ENCODE results near the gene PRR35. TPM values are rescaled to one million over a fixed set of nuclear protein-coding genes. Genes with fewer than 3 reads are reported as not detected.

PRR35 gene
- total and polyA plus RNA-seq, 2 donors (not counting 3 experiments of a cell fraction or from before 2014, with no cell fraction given): not detected

DNA sequence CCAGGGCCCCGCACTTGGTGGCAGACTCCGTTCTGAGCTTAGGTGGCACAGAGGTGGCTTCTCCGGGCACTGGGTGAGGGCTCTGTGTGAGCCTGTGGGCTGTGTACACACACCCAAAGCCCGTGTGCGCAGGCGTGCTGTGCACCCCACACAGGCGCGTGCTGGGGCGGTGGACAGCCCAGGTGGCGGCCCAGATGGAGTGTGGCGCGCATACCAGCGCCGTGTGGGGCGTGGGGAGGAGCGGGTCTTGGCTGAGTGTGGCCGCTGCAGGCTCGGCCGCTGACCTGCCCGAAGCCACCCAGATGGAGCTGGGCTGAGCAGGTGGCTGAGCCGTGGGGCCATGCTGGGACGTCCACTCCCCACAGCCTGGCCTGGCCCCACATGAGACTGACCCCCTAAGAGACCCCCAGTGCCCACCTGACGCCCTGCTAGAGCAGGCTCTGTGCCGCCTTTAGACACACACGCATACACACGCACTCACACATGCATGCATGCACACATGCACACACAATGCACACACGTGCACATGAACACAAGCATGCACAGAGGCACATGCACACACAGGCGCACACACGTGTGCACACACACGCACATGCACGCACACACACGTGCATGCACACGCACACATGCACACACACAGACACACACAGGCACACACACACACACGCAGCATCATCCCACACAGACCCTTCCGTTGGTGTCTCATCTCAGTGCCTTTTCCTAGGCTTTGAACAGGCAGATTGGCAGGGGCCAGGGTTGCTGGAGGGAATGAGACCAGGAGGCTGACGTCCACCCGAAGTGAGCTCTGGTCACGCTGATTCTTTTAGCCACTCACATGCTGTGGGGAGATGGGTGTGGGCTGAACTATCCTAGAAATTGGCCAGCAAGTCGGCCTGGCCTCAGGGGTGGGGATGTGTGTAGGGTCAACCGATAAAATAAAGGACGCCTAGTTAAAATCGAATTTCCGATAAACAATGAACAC lies 2.1 kb downstream of the PRR35 start:
- Histone ChIP-seq H3K4me1 (ENCODE audit: control insufficient read depth, extremely low read depth, insufficient read depth, low read length) (peaks cover 12% of the 10 kb centered on the region), H3K4me2 (ENCODE audit: insufficient read depth, low read length) (no peak overlapping the region), H3K27ac (ENCODE audit: insufficient read depth, low read depth, low read length) (no peak overlapping the region), H3K9me1 (replicated peaks; ENCODE audit: control insufficient read depth, extremely low read depth, insufficient read depth, low read length) (no peaks in the 10 kb centered on the region), H3K36me3 (ENCODE audit: control insufficient read depth in 2 of 2, extremely low read depth in 1 of 2, insufficient read depth in 2 of 2, low read length in 2 of 2) (no peaks in the 10 kb centered on the region), H3K9me3 (replicated peaks; ENCODE audit: control insufficient read depth, insufficient read depth, low read length) (no peaks in the 10 kb centered on the region), H4K20me1 (replicated peaks; ENCODE audit: control insufficient read depth, extremely low read depth, insufficient read depth, low read length) (no peaks in the 10 kb centered on the region), H3K4me3 (replicated peaks in 1 of 3; ENCODE audit: insufficient read depth in 1 of 3, low read depth in 1 of 3, low read length in 3 of 3) (no peak overlapping the region), H3K9ac (replicated peaks; ENCODE audit: extremely low read depth, insufficient read depth, low read length) (no peak overlapping the region), H3K79me2 (ENCODE audit: control insufficient read depth, insufficient read depth, low read length) (no peaks in the 10 kb centered on the region), H3K27me3 (ENCODE audit: control insufficient read depth in 2 of 2, insufficient read depth in 2 of 2, low read length in 2 of 2) (peaks cover 14 to 19% of the 10 kb centered on the region in 2 experiments), H2AFZ (ENCODE audit: low read depth, low read length) (no peak overlapping the region)
- ChIA-PET CTCF (no interaction called here), POLR2A (no interaction called here)
- intact Hi-C loops (cut with micrococcal nuclease): no loop called here
- FAIRE-seq: no peak
- dilution Hi-C loops (cut with MboI; ENCODE audit: extremely low pct_ligation_motif_present, low sequenced_read_pairs): no loop called here
- no peak for DNase-seq (ENCODE audit: low read depth, low spot score)
- BruUV-seq (replicated peaks): no TSS peak
- no peak for TF ChIP-seq POLR2AphosphoS5 (IDR thresholded peaks at IDR 0.05; ENCODE audit: insufficient read depth, low read depth, low read length)
- TF ChIP-seq, protein P1, sequence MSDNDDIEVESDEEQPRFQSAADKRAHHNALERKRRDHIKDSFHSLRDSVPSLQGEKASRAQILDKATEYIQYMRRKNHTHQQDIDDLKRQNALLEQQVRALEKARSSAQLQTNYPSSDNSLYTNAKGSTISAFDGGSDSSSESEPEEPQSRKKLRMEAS (IDR thresholded peaks at IDR 0.05; ENCODE audit: insufficient read depth, insufficient read length): peak; percentile 26
- TF ChIP-seq, protein P2, sequence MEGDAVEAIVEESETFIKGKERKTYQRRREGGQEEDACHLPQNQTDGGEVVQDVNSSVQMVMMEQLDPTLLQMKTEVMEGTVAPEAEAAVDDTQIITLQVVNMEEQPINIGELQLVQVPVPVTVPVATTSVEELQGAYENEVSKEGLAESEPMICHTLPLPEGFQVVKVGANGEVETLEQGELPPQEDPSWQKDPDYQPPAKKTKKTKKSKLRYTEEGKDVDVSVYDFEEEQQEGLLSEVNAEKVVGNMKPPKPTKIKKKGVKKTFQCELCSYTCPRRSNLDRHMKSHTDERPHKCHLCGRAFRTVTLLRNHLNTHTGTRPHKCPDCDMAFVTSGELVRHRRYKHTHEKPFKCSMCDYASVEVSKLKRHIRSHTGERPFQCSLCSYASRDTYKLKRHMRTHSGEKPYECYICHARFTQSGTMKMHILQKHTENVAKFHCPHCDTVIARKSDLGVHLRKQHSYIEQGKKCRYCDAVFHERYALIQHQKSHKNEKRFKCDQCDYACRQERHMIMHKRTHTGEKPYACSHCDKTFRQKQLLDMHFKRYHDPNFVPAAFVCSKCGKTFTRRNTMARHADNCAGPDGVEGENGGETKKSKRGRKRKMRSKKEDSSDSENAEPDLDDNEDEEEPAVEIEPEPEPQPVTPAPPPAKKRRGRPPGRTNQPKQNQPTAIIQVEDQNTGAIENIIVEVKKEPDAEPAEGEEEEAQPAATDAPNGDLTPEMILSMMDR (IDR thresholded peaks at IDR 0.05; ENCODE audit: extremely low read depth in 1 of 2, insufficient read depth in 1 of 2, low read depth in 1 of 2, low read length in 2 of 2): no peak
- TF ChIP-seq GATA2 (IDR thresholded peaks at IDR 0.05; ENCODE audit: insufficient read depth, insufficient read length, low read depth, low read length): no peak

Data from endothelial cell of umbilical vein (primary cell).